ENCODE measurements around the gene LRP8. TPM values are rescaled to one million over a fixed set of nuclear protein-coding genes. Genes with fewer than 3 reads are reported as not detected.
"Not testable (repeated sequence)": the region's sequence is repeated elsewhere in the genome, so short reads cannot be mapped to it uniquely, and the experiment has no call there.

Gene LRP8
- total RNA-seq, 2 donors from 2014 or later, result 4.7 to 15.3 TPM

DNA sequence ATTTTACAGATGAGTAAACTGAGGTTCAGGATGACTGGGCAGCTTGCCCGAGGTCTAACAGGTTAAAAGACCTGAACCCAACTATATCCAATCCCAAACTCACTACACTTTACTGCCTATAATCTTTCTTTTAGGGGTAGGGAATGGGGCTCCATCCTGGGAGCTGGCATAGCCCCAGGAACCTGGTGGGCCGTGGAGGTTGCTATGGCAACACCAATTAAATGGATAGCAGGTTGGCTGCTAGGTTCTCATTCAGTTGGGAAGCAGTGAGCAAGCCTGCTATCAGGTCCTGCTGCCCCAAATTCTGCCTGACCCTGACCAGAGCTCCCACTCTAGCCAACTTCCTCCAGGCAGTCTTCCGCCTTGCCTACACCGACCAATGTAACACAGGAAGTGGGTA is 40.9 kb downstream of the LRP8 start:
- Histone ChIP-seq H3K27ac (no peak overlapping the region), H3K4me3 (no peak overlapping the region), H3K9ac (ENCODE audit: low read depth in 2 of 2, low read length in 2 of 2) (no peak overlapping the region), H3K4me1 (no peaks in the 10 kb centered on the region), H3K9me3 (no peaks in the 10 kb centered on the region), H3K36me3 (no peaks in the 10 kb centered on the region), H3K27me3 (no peaks in the 10 kb centered on the region)
- intact Hi-C loops (cut with DNase I), result no loop called here
- TF ChIP-seq, protein P1, sequence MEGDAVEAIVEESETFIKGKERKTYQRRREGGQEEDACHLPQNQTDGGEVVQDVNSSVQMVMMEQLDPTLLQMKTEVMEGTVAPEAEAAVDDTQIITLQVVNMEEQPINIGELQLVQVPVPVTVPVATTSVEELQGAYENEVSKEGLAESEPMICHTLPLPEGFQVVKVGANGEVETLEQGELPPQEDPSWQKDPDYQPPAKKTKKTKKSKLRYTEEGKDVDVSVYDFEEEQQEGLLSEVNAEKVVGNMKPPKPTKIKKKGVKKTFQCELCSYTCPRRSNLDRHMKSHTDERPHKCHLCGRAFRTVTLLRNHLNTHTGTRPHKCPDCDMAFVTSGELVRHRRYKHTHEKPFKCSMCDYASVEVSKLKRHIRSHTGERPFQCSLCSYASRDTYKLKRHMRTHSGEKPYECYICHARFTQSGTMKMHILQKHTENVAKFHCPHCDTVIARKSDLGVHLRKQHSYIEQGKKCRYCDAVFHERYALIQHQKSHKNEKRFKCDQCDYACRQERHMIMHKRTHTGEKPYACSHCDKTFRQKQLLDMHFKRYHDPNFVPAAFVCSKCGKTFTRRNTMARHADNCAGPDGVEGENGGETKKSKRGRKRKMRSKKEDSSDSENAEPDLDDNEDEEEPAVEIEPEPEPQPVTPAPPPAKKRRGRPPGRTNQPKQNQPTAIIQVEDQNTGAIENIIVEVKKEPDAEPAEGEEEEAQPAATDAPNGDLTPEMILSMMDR (IDR thresholded peaks at IDR 0.05), result no peak
- no peak for DNase-seq

DNA sequence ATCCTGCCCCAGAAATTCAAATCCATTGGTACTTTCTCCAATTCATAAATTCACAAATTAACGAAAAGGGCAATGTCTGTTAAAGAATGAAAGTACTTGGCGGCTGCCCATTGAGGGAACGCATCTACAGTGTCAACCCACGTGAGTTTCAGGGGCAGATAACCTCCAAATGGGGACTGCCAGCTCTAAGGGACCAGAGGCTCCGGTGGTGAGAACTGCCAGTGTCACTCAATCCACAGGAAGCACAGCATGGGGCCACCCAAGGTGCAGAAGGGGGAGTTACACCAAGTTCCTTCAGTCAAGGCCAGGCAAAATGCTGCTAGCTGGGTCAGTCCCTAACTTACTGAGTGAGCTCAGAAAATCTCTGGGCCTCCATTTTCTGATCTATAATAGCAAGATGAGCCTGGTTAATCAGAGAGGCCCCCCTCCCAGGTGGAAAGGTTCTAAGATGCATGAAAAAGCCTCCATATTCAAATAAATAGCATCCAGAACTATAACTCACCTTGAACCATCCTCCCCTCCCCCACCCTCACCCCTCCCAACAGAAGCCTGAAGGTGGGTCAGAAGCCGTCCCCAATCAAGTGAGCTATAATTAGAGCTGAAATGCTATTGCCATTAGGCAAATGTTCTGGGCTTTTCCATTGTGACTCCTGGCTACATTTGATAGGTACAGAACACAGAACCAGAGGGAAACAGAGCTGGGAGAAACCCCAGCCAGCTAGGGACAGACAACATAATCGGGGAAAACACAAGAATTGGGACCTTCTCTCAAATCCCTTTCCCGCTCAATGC is 41.7 kb downstream of the LRP8 start:
- H3K36me3 ChIP-seq, result no peaks in the 10 kb centered on the region
- no peaks in the 10 kb centered on the region for H3K4me1 ChIP-seq
- H3K27me3 ChIP-seq, result no peaks in the 10 kb centered on the region
- H3K4me3 ChIP-seq, result no peak overlapping the region
- no peak for DNase-seq
- intact Hi-C loops (cut with DNase I), result no loop called here
- TF ChIP-seq, protein P1 (IDR thresholded peaks at IDR 0.05), result no peak
- no peak overlapping the region for H3K9ac ChIP-seq (ENCODE audit: low read depth in 2 of 2, low read length in 2 of 2)
- H3K9me3 ChIP-seq, result no peaks in the 10 kb centered on the region
- no peak overlapping the region for H3K27ac ChIP-seq

DNA sequence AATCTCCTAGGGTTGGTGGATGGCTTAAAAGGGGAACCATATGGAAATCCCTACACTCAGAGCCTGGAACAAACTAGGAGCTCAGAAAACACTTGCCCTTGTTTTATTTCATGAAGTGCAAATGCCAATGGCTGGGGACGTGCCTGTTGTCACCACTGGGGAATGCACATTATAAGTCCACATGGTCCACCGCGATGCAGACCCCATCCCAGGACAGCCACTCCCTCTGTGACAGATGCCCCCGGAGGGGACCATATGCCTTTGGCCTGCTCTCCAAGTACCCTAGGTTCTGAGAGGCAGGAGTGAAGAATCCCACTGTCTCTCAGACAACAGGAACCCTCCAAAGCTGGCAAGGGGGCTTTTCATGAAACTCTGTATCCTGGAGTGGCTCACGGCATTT is 42.3 kb downstream of the LRP8 start:
- H3K27ac ChIP-seq, result no peak overlapping the region
- intact Hi-C loops (cut with DNase I), result no loop called here

DNA sequence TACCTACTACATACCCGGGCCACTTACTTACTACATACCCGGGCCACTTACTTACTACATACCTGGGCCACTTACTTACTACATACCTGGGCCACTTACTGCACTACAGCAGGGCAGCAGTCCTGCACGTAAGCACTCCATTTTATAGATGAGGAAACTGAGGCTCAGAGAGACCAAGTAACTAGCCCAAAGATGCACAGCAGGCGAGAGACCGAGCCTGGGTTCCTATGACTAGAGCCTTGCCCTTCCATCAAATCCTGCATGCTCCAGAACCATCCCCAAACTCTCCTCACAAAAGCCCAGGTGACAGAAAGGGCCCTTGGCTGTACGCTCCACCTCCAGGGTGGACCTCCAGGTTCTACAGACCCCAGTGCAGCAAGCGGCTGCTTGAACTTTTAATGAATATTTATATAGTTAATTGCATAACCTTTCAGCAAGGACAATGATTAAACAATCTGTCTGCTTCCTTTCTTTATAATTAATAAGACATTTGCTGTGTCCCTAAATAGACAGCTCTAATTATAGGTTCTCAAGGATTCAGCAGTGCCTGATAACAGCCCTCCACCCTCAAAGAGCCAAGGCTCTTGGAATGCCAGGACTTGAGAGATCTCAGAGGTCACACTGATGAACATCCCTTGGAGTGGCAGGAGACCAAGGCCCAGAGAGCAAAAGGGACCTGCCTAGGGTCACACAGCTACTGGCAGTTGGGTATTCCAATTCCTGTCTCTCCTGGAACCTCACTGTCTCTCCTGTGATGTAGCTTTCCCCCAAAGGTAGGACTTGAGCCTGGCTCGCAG is 43.4 kb downstream of the LRP8 start:
- intact Hi-C loops (cut with DNase I), result no loop called here
- Histone ChIP-seq H3K4me1 (no peaks in the 10 kb centered on the region), H3K27ac (no peak overlapping the region), H3K27me3 (no peaks in the 10 kb centered on the region), H3K9ac (ENCODE audit: low read depth in 2 of 2, low read length in 2 of 2) (no peak overlapping the region), H3K4me3 (no peak overlapping the region), H3K9me3 (no peaks in the 10 kb centered on the region), H3K36me3 (no peaks in the 10 kb centered on the region)
- no peak for DNase-seq
- TF ChIP-seq, protein P1 (IDR thresholded peaks at IDR 0.05), result no peak

More for the DNA sequence above, 42.3 kb downstream of the LRP8 start:
- TF ChIP-seq, protein P1 (IDR thresholded peaks at IDR 0.05), result no peak
- Histone ChIP-seq H3K27me3 (no peaks in the 10 kb centered on the region), H3K36me3 (no peaks in the 10 kb centered on the region), H3K9ac (ENCODE audit: low read depth in 2 of 2, low read length in 2 of 2) (no peak overlapping the region), H3K4me3 (no peak overlapping the region), H3K9me3 (no peaks in the 10 kb centered on the region), H3K4me1 (no peaks in the 10 kb centered on the region)
- no peak for DNase-seq

DNA sequence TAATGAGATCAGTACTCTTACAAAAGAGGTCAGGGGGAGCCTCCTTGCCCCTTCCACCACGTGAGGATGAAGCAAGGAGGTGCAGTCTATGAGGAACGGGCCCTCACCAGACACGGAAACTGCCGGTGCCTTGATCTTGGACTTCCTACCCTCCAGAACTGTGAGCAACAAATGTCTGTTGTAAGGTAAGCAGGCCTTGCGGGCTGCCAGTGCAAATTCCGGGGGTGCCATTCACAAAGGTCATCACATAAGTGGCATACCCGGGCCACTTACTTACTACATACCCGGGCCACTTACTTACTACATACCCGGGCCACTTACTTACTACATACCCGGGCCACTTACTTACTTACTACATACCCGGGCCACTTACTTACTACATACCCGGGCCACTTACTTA is 44.7 kb downstream of the LRP8 start:
- H3K9me3 ChIP-seq; H3K4me3 ChIP-seq; H3K27me3 ChIP-seq; H3K9ac ChIP-seq (ENCODE audit: low read depth in 2 of 2, low read length in 2 of 2); H3K4me1 ChIP-seq; intact Hi-C loops (cut with DNase I); H3K36me3 ChIP-seq; DNase-seq; H3K27ac ChIP-seq: not testable (repeated sequence)

DNA sequence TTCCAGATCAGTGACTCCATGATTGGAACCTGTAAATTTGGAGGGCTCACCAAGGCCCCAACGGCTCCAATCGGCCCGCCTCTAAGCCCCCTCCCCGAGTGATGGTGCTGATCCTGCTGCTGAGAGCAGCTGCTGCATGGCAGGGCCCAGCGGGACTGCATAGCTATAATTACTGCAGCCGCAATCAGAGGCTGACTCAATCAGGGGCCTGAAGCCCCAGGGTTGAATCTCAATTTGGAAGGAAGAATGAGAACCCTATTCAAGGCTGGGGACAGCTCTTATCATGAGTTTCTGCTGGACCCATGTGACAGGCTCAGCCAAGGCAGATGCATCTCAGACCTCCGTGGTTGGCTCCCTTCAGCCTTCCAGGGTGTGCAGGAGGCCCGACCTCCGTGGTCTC is 46.7 kb downstream of the LRP8 start:
- Histone ChIP-seq H3K27me3 (no peaks in the 10 kb centered on the region), H3K9ac (ENCODE audit: low read depth in 2 of 2, low read length in 2 of 2) (no peak overlapping the region), H3K4me1 (no peaks in the 10 kb centered on the region), H3K27ac (no peak overlapping the region), H3K9me3 (no peaks in the 10 kb centered on the region), H3K4me3 (no peak overlapping the region), H3K36me3 (no peaks in the 10 kb centered on the region)
- TF ChIP-seq, protein P1 (IDR thresholded peaks at IDR 0.05), result no peak
- intact Hi-C loops (cut with DNase I), result no loop called here
- DNase-seq, result no peak
